Calu3 (cell line): ENCODE measurements around the gene PSG4. TPM values are rescaled to one million over a fixed set of nuclear protein-coding genes. Genes with fewer than 3 reads are reported as not detected.
A peak's percentile ranks its signal among the peaks of the same experiment; 100 is the strongest.
"Not testable (repeated sequence)": the region's sequence is repeated elsewhere in the genome, so short reads cannot be mapped to it uniquely, and the experiment has no call there.

Experiments
- BruUV-seq: library from RNA; stranded (reverse); fragments of 400-500 nt; replicated peaks from 2 replicates; lab custom pipeline; 2021; lab: Mats Ljungman, UMichigan
- CTCF ChIA-PET: fragments of 300-600 bp; sonication (Branson Sonifier 250); formaldehyde crosslinking; loops from one replicate; lab custom pipeline; 2022; ENCODE audit warnings: antibody characterized with exemption; lab: Charles Lee
- DNase-seq: peaks from one replicate; pipeline ENCODE4 v3.0.0; 2022
- H3K27ac Mint-ChIP-seq: one replicate; pipeline ENCODE4 v1.8.0; 2022; ENCODE audit warnings: mixed read lengths; ENCODE audit not compliant: unreplicated experiment
- H3K27me3 Mint-ChIP-seq: one replicate; pipeline ENCODE4 v1.8.0; 2022; ENCODE audit warnings: mixed read lengths; ENCODE audit not compliant: unreplicated experiment
- H3K36me3 Mint-ChIP-seq: one replicate; pipeline ENCODE4 v1.8.0; 2022; ENCODE audit warnings: mild to moderate bottlenecking, moderate library complexity, mixed read lengths; ENCODE audit not compliant: insufficient read depth, unreplicated experiment
- H3K4me1 Mint-ChIP-seq: one replicate; pipeline ENCODE4 v1.8.0; 2022; ENCODE audit warnings: mild to moderate bottlenecking, low read depth, mixed read lengths; ENCODE audit not compliant: unreplicated experiment
- H3K4me3 Mint-ChIP-seq: one replicate; pipeline ENCODE4 v1.8.0; 2022; ENCODE audit warnings: mild to moderate bottlenecking, low read depth, moderate library complexity, mixed read lengths; ENCODE audit not compliant: unreplicated experiment
- H3K9me3 Mint-ChIP-seq: one replicate; pipeline ENCODE4 v1.8.0; 2022; ENCODE audit warnings: low read depth, mixed read lengths; ENCODE audit not compliant: unreplicated experiment
- intact Hi-C: fragments of 100-400 bp; cut with micrococcal nuclease; formaldehyde crosslinking; loops from one replicate; pipeline ENCODE4 v1.10.0; 2022; ENCODE audit not compliant: unreplicated experiment
- total RNA-seq: library from RNA; stranded (reverse); gene quantifications from 2 replicates; pipeline ENCODE4 v1.2.3, GENCODE V29; 2022
- TF ChIP-seq, protein P1 (sequence below): fragments of 200-600 bp; IDR thresholded peaks from one replicate; pipeline ENCODE4 v1.8.0; 2022; ENCODE audit warnings: antibody characterized with exemption; ENCODE audit not compliant: unreplicated experiment

PSG4 gene
- total RNA-seq, 1 experiment from 2014 or later = 11.2 TPM

DNA sequence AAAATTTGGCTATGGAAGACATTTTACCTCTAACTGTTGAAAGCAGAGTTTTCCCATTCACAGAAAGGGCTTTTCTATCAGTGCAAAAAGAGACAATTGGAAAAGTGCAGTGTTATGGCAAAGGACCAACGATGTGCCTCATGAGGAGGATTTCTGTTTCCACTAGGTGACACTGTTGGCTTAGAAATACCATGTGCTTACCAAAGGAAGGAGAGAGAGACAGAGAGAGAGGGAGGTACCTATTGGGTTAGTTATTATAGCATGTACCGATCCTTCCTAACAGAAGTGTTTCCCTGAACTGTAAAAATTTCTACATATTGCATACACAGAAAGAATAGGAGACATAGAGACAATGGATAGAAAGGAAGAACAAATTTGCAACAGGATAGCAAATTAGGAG is 23.9 kb upstream of the PSG4 start:
- Mint-ChIP-seq H3K36me3 (peaks cover 5% of the 10 kb centered on the region), H3K27me3 (no peaks in the 10 kb centered on the region), H3K9me3 (peaks cover 27% of the 10 kb centered on the region), H3K4me1 (no peaks in the 10 kb centered on the region), H3K4me3 (no peak overlapping the region), H3K27ac (no peak overlapping the region)
- DNase-seq = no peak
- TF ChIP-seq, protein P1, sequence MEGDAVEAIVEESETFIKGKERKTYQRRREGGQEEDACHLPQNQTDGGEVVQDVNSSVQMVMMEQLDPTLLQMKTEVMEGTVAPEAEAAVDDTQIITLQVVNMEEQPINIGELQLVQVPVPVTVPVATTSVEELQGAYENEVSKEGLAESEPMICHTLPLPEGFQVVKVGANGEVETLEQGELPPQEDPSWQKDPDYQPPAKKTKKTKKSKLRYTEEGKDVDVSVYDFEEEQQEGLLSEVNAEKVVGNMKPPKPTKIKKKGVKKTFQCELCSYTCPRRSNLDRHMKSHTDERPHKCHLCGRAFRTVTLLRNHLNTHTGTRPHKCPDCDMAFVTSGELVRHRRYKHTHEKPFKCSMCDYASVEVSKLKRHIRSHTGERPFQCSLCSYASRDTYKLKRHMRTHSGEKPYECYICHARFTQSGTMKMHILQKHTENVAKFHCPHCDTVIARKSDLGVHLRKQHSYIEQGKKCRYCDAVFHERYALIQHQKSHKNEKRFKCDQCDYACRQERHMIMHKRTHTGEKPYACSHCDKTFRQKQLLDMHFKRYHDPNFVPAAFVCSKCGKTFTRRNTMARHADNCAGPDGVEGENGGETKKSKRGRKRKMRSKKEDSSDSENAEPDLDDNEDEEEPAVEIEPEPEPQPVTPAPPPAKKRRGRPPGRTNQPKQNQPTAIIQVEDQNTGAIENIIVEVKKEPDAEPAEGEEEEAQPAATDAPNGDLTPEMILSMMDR = no peak
- intact Hi-C loops = no loop called here
- CTCF ChIA-PET = no interaction called here
- no TSS peak for BruUV-seq

DNA sequence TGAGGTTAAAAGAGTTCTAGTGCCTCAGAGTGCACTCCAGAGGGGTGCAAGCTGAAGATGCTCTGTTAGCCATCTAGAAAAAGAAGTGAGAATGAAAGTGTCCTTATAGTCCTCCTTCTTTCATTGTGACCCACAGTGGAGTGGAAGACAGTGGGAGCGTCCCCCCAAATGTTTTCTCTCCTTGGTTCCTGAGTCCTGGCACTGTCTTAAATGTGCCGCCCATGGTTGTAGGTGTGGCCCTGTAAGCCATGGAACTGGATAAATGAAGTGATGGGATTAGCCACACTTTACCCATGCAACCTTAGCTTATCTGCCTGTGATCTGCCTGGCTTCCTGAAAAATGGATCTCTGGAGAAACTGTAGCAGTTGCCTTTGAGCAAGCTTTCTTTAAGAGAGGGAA is 23.3 kb upstream of the PSG4 start:
- CTCF ChIA-PET, H3K4me1 Mint-ChIP-seq, H3K36me3 Mint-ChIP-seq, BruUV-seq, intact Hi-C loops, H3K27ac Mint-ChIP-seq, H3K4me3 Mint-ChIP-seq, H3K27me3 Mint-ChIP-seq: not testable (repeated sequence)
- DNase-seq = peak; percentile 27
- peaks cover 27% of the 10 kb centered on the region for H3K9me3 Mint-ChIP-seq

GRCh38 chr19:43226986-43227385 is 21.5 kb upstream of the PSG4 start:
- H3K27me3 Mint-ChIP-seq, H3K36me3 Mint-ChIP-seq, H3K27ac Mint-ChIP-seq, DNase-seq, intact Hi-C loops, H3K4me3 Mint-ChIP-seq, BruUV-seq, H3K4me1 Mint-ChIP-seq: not testable (repeated sequence)
- peaks cover 22% of the 10 kb centered on the region for H3K9me3 Mint-ChIP-seq
- CTCF ChIA-PET = interaction anchor here (0.6 kb wide), 1 partner anchor 61 kb away, joined by 3 read pairs; no protein-coding TSS in a partner anchor

- H3K9me3 Mint-ChIP-seq = peaks cover 25% of the 10 kb centered on the region
- H3K36me3 Mint-ChIP-seq = peaks cover 5% of the 10 kb centered on the region
- no TSS peak for BruUV-seq
- H3K4me3 Mint-ChIP-seq = no peak overlapping the region
- intact Hi-C loops = no loop called here
- TF ChIP-seq, protein P1 = no peak
- no peaks in the 10 kb centered on the region for H3K27me3 Mint-ChIP-seq
- H3K27ac Mint-ChIP-seq = no peak overlapping the region
- no peak for DNase-seq
- no peaks in the 10 kb centered on the region for H3K4me1 Mint-ChIP-seq
- CTCF ChIA-PET = interaction anchor here (0.5 kb wide), 2 partner anchors 204 to 208 kb away, joined by 3 to 5 read pairs; no protein-coding TSS in a partner anchor
Observed at GRCh38 chr19:43224855-43225253, 19.4 kb upstream of the PSG4 start.

- intact Hi-C loops, H3K36me3 Mint-ChIP-seq, H3K4me3 Mint-ChIP-seq, H3K27ac Mint-ChIP-seq, H3K4me1 Mint-ChIP-seq, H3K27me3 Mint-ChIP-seq, BruUV-seq, DNase-seq: not testable (repeated sequence)
- peaks cover 22% of the 10 kb centered on the region for H3K9me3 Mint-ChIP-seq
- CTCF ChIA-PET = interaction anchor here (0.5 kb wide), 2 partner anchors 204 to 208 kb away, joined by 3 to 5 read pairs; no protein-coding TSS in a partner anchor
Observed at GRCh38 chr19:43224201-43224854, 18.9 kb upstream of the PSG4 start.

DNA sequence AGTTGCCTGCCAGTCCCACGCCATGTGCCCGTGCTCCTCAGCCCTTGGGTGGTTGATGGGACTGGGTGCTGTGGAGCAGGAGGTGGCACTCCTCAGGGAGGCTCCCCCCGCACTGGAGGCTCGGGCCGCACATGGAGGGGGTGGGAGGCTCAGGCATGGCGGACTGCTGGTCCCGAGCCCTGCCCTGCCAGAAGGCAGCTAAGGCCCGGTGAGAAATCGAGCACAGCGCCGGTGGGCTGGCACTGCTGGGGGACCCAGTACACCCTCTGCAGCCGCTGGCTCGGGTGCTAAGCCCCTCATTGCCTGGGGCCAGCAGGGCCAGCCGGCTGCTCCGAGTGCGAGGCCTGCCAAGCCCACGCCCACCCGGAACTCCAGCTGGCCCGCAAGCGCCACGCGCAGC is 16.5 kb upstream of the PSG4 start:
- CTCF ChIA-PET, H3K27ac Mint-ChIP-seq, BruUV-seq, intact Hi-C loops, H3K4me1 Mint-ChIP-seq, H3K36me3 Mint-ChIP-seq, DNase-seq, H3K27me3 Mint-ChIP-seq, H3K9me3 Mint-ChIP-seq, H3K4me3 Mint-ChIP-seq: not testable (repeated sequence)

DNA sequence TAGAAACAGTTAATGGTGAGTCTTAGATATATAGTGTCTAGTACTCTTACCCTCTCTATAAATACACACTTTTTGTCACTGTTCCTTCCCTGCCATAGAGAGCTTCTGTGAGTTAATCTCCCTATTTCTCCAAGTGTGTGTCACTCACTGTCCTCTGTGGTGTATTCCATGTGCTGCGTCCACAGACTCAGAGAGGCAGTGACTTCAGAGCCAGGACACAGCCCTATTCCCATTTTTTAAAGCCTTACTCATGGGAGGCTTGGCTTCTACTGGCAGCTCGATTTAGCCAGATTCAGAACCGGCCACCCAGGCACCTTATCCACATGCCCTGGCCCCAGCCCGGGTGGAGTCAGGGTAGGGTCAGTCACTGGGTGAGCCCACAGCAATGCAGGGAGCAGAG is 13.7 kb upstream of the PSG4 start:
- H3K4me1 Mint-ChIP-seq = peaks cover 14% of the 10 kb centered on the region
- H3K27me3 Mint-ChIP-seq, CTCF ChIA-PET, DNase-seq, H3K4me3 Mint-ChIP-seq, H3K27ac Mint-ChIP-seq, H3K9me3 Mint-ChIP-seq, BruUV-seq, H3K36me3 Mint-ChIP-seq: not testable (repeated sequence)
- intact Hi-C loops = loop anchor here (10.0 kb wide), 1 partner anchor 46 kb away; the partner anchor contains the start of gene PSG9

DNA sequence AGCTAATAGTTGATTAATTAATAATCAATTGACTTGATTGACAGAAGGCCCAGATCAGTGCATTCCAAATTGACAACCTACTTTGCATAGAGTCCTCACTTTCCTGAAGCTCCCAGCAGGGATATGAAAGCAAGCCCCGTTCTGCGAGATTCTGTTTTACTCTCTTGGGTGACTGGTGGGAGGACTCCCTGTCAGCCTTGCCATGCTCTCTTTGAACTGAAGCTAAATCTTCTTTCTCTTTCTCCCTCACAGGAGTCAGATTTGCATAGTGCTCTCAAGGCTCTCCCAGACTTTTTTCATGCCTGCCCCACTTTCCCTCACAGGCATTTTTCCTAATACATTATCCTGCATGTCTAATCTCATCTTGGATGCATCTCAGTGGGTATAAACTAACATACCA is 10.4 kb upstream of the PSG4 start:
- DNase-seq, BruUV-seq, H3K9me3 Mint-ChIP-seq, H3K4me3 Mint-ChIP-seq, H3K36me3 Mint-ChIP-seq, CTCF ChIA-PET, H3K27me3 Mint-ChIP-seq, H3K27ac Mint-ChIP-seq: not testable (repeated sequence)
- H3K4me1 Mint-ChIP-seq = peaks cover 14% of the 10 kb centered on the region
- intact Hi-C loops = loop anchor here (10.0 kb wide), 1 partner anchor 49 kb away; the partner anchor contains the start of gene PSG9
